Activated naive CD4-positive, alpha-beta T cell treated with anti-CD3 and anti-CD28 coated beads for 36 hours (primary cell): ENCODE results near the gene C1D. TPM values are rescaled to one million over a fixed set of nuclear protein-coding genes. Genes with fewer than 3 reads are reported as not detected.

Experiments used
- CTCF ChIA-PET: fragments of 350-600 bp; sonication (Branson Sonifier 250); formaldehyde crosslinking; loops from one replicate; lab custom pipeline; 2021; ENCODE audit warnings: antibody characterized with exemption; lab: Charles Lee
- DNase-seq: peaks from one replicate; pipeline ENCODE4 v3.0.0-alpha.2; 2020
- H3K27ac Mint-ChIP-seq: one replicate; pipeline ENCODE4 v1.8.0; 2021; ENCODE audit warnings: mild to moderate bottlenecking, mixed read lengths
- H3K27me3 Mint-ChIP-seq: one replicate; pipeline ENCODE4 v1.8.0; 2021; ENCODE audit warnings: low read depth, mixed read lengths
- H3K36me3 Mint-ChIP-seq: one replicate; pipeline ENCODE4 v1.8.0; 2021; ENCODE audit warnings: low read depth, mixed read lengths
- H3K4me1 Mint-ChIP-seq: one replicate; pipeline ENCODE4 v1.8.0; 2021; ENCODE audit warnings: low read depth, mixed read lengths
- H3K4me3 Mint-ChIP-seq: one replicate; pipeline ENCODE4 v1.8.0; 2021; ENCODE audit warnings: mild to moderate bottlenecking, moderate library complexity, mixed read lengths
- H3K9me3 Mint-ChIP-seq: one replicate; pipeline ENCODE4 v1.8.0; 2021; ENCODE audit warnings: mixed read lengths
- intact Hi-C: fragments of 100-400 bp; cut with micrococcal nuclease; formaldehyde crosslinking; loops from one replicate; pipeline ENCODE4 v1.15.1; 2023
- total RNA-seq, 2 experiments: library from RNA; stranded (reverse); gene quantifications; one replicate each; pipeline ENCODE4 v1.2.3, GENCODE V29; 2021

C1D gene, protein sequence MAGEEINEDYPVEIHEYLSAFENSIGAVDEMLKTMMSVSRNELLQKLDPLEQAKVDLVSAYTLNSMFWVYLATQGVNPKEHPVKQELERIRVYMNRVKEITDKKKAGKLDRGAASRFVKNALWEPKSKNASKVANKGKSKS
- 10 to 100 TPM; 19.0 to 21.4 TPM for total RNA-seq

DNA sequence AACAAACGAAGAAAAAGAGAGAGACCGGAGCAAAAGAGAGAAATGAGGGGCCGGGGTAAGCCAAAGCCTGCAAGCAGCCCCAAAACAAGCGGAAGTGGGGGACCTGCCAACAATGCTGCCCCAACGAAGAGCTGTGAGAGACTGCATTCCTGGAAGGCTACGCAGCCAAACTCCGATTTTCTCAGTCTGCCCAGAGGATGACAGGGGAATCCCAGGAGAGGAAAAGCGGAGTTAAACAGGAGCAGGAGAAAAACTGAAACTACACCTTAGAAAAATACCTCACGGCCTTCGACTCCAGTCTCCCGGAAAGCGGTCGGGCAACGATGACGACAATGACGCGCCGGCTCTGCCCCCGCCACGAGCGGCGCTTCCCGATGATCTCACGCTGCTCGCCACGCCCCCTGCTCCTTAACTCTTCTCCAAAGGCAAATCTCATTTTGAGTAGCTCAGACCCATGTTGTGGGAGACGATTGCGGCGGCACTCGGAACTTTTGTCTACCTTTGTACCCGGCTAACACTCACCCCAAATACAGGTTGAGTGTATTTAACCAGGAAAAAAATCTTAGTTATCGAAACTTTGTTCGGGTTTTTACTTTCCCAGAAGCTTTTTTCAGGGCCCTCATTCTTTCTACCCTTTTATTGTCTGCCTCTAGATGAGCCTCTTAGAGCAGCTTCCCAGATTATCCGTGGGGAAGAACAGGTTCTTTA, at the start of gene C1D:
Gene C1D (minus strand): TSS at position 325 of the 708 bp plus-strand sequence. CDS start 15,694 bp downstream, outside the sequence.
- Mint-ChIP-seq H3K27ac (peak within 1 kb of the TSS; percentile 93), H3K4me3 (peak within 1 kb of the TSS; percentile 89), H3K36me3 (peaks cover 1% of the 10 kb centered on the region), H3K27me3 (no peaks in the 10 kb centered on the region), H3K9me3 (no peaks in the 10 kb centered on the region), H3K4me1 (peaks cover 33% of the 10 kb centered on the region)
- intact Hi-C loops = loop anchor here (1.0 to 2.0 kb wide), 5 partner anchors 94 to 846 kb away; partner anchors contain the start of genes APLF, ETAA1, FBXO48 and PNO1
- CTCF ChIA-PET = interaction anchor here (0.9 kb wide), 1 partner anchor 90 kb away, joined by 3 read pairs; no protein-coding TSS in a partner anchor
- DNase-seq = peak; percentile 96

GRCh38 chr2:68110102-68110501, 47.3 kb upstream of the C1D start:
- DNase-seq = no peak
- intact Hi-C loops = no loop called here
- Mint-ChIP-seq H3K27ac (no peak overlapping the region), H3K9me3 (peaks cover 16% of the 10 kb centered on the region), H3K27me3 (no peaks in the 10 kb centered on the region), H3K4me1 (no peaks in the 10 kb centered on the region), H3K4me3 (no peak overlapping the region), H3K36me3 (peaks cover 6% of the 10 kb centered on the region)
- CTCF ChIA-PET = interaction anchor here (1.0 to 2.3 kb wide), 2 partner anchors 12 to 15 kb away, joined by 3 to 12 read pairs; no protein-coding TSS in a partner anchor

DNA sequence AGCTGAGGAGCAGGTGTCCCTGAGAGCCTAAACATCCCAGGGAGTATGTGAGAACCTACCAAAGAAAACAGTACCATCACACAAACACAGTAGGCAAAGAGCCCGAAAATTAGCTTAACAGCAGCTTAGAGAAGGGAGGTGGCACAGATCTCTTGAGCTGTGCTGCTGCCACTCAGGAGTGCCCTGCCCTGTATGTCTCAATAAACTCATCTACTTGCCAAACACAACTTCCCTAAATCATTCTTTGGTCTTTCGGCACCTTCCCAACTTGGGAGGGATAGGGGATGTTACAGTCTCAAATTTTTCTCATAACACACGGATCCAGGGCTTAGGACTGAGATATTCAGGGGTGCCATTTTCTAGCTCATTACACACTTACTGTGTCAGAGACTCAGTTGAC, 45.3 kb upstream of the C1D start:
- no peak overlapping the region for H3K4me3 Mint-ChIP-seq
- H3K27ac Mint-ChIP-seq = no peak overlapping the region
- intact Hi-C loops = no loop called here
- peaks cover 20% of the 10 kb centered on the region for H3K9me3 Mint-ChIP-seq
- CTCF ChIA-PET = interaction anchor here (0.9 kb wide), 1 partner anchor 8 kb away, joined by 3 read pairs; no protein-coding TSS in a partner anchor
- no peaks in the 10 kb centered on the region for H3K27me3 Mint-ChIP-seq
- DNase-seq = no peak
- no peaks in the 10 kb centered on the region for H3K4me1 Mint-ChIP-seq
- H3K36me3 Mint-ChIP-seq = peaks cover 6% of the 10 kb centered on the region

DNA sequence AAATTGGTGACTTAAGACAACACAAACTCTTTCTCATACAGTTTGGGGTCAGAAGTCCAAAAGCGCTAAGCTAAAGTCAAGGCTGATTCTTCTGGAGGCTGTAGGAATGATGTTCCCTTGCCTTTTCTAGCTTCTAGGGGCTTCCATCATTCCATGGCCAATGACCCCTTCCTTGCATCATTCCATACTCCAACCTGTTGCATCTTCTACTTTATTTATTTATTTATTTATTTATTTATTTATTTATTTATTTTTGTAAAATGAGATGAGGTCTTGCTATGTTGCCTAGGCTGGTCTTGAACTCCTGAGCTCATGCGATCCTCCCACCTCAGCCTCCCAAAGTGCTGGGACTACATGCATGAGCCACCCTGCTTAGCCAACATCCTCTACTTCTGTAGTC, 44.7 kb upstream of the C1D start:
- no peak for DNase-seq
- H3K27ac Mint-ChIP-seq = no peak overlapping the region
- H3K4me3 Mint-ChIP-seq = no peak overlapping the region
- intact Hi-C loops = no loop called here
- CTCF ChIA-PET = no interaction called here
- H3K27me3 Mint-ChIP-seq = no peaks in the 10 kb centered on the region
- H3K4me1 Mint-ChIP-seq = no peaks in the 10 kb centered on the region
- H3K36me3 Mint-ChIP-seq = peaks cover 6% of the 10 kb centered on the region
- H3K9me3 Mint-ChIP-seq = peaks cover 20% of the 10 kb centered on the region

DNA sequence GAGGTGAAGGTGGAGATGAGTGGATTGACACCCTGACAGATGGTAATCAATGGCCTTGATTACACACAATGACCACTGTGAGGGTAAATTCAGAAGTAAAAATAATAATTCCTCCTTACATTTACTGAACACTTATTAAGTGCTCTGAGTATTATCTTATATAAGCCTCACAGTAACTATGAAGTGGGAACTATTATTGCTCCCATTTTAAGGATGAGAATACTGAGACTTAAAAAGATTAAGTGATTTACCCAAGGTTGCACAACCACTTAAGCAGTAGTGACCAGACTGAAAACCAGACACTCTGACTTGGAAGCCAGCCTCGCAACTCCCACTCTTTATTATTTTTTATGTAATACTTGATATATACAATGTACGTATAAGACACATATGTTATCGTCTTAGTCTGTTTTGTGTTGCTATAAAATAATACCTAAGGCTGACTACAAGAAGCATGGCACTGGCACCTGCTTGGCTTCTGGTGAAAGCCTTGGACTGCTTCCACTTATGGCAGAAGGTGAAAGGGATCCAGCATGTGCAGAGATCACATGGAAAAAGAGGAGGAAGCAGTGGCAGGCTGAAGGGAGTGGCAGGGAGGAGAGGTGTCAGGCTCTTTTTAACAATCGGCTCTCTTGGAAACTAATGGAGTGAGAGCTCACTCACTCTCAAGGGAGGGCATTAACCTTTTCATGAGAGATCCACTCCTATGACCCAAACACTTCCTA, 41.5 kb upstream of the C1D start:
- H3K27me3 Mint-ChIP-seq = no peaks in the 10 kb centered on the region

DNA sequence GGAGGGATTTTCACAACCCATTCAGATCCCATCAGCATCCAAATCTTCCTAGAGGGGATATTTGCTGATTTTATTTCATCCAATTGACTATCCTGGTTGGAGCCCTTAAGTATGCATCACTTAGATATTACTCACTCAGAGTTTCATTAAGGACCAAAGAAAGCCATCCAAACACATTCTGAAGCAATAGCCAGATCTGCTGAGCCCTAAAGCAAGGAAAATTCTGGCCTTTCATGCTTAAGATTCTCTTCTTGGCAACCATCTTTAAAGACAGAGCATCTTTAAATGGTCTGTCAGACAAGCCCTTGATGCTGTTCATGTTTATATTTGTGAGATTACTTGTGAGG, 40.9 kb upstream of the C1D start:
- CTCF ChIA-PET = no interaction called here
- no peak for DNase-seq
- intact Hi-C loops = no loop called here
- Mint-ChIP-seq H3K4me1 (no peaks in the 10 kb centered on the region), H3K27ac (no peak overlapping the region), H3K36me3 (peaks cover 6% of the 10 kb centered on the region), H3K9me3 (peaks cover 20% of the 10 kb centered on the region), H3K4me3 (no peak overlapping the region), H3K27me3 (no peaks in the 10 kb centered on the region)

More for the DNA sequence above, 41.5 kb upstream of the C1D start:
- Mint-ChIP-seq H3K4me1 (no peaks in the 10 kb centered on the region), H3K4me3 (no peak overlapping the region), H3K36me3 (peaks cover 6% of the 10 kb centered on the region), H3K9me3 (peaks cover 20% of the 10 kb centered on the region), H3K27ac (no peak overlapping the region)
- intact Hi-C loops = no loop called here
- DNase-seq = no peak
- CTCF ChIA-PET = no interaction called here

DNA sequence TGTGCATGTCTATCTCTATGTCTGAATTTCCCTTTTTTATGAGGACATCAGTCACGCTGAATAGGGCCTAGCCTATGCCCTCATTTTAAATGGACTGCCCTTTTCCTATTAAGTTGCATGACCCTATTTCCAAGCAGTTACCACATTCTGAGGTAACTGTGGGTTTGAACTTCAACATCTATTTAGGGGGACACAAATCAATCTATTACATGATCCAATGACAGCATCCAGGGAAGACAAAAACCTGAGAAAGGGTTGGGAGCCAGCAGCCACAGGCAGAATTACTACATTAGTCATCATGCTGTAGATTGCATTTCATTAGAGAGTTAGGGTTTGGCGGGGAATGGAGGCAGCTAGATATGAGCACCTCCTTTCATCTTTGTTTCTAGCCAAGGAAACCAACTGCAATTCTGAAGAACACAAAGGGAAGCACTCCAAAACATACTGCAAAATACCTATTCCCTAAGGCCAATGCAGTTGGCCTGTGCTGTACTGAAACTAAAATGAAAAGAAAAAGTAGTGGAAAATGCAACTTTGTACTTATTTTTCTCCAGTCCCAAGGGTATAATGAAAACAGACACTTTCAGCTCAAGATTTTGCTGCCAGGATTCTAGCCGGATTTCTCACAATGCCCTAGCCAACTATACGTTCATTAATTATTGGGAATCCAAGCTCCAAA, 40.4 kb upstream of the C1D start:
- Mint-ChIP-seq H3K27me3 (no peaks in the 10 kb centered on the region), H3K4me3 (no peak overlapping the region), H3K9me3 (peaks cover 20% of the 10 kb centered on the region), H3K4me1 (no peaks in the 10 kb centered on the region), H3K36me3 (peaks cover 6% of the 10 kb centered on the region), H3K27ac (no peak overlapping the region)
- CTCF ChIA-PET = interaction anchor here (0.8 kb wide), 1 partner anchor 72 kb away, joined by 4 read pairs; no protein-coding TSS in a partner anchor
- no peak for DNase-seq
- intact Hi-C loops = no loop called here

GRCh38 chr2:68100189-68100588, 37.4 kb upstream of the C1D start:
- Mint-ChIP-seq H3K36me3 (no peaks in the 10 kb centered on the region), H3K4me1 (no peaks in the 10 kb centered on the region), H3K4me3 (no peak overlapping the region)

GRCh38 chr2:68099260-68099659, 36.5 kb upstream of the C1D start:
- Mint-ChIP-seq H3K36me3 (no peaks in the 10 kb centered on the region), H3K4me3 (no peak overlapping the region), H3K27me3 (no peaks in the 10 kb centered on the region), H3K9me3 (no peaks in the 10 kb centered on the region), H3K27ac (no peak overlapping the region), H3K4me1 (no peaks in the 10 kb centered on the region)
- intact Hi-C loops = no loop called here
- CTCF ChIA-PET = no interaction called here
- DNase-seq = no peak

More at GRCh38 chr2:68100189-68100588, 37.4 kb upstream of the C1D start:
- CTCF ChIA-PET = no interaction called here
- no peaks in the 10 kb centered on the region for H3K27me3 Mint-ChIP-seq
- no peak for DNase-seq
- peaks cover 5% of the 10 kb centered on the region for H3K9me3 Mint-ChIP-seq
- intact Hi-C loops = no loop called here
- no peak overlapping the region for H3K27ac Mint-ChIP-seq

GRCh38 chr2:68098291-68098797, 35.5 kb upstream of the C1D start:
- CTCF ChIA-PET = no interaction called here
- Mint-ChIP-seq H3K27ac (no peak overlapping the region), H3K27me3 (no peaks in the 10 kb centered on the region), H3K4me1 (no peaks in the 10 kb centered on the region), H3K9me3 (no peaks in the 10 kb centered on the region), H3K36me3 (no peaks in the 10 kb centered on the region), H3K4me3 (no peak overlapping the region)
- intact Hi-C loops = no loop called here
- DNase-seq = no peak

DNA sequence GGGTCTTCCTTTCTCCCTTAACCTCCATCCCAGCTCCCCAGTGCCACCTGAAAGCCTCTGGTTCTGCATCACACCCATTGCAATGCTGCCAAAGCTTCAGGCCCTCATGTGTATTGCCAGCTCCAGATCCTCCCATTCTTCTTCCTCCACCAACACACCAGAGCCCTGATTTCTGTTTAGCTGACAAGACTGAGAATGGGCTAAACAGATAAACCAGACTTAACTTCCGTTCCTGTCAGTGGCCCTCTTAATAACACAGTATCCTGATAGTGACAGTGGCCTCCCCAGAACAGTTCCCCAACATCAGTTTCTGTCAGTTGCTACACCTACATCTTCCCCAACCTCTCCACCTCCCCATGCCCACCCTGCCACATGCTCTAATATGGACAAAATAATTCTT, 31.3 kb upstream of the C1D start:
- Mint-ChIP-seq H3K27ac (no peak overlapping the region), H3K36me3 (no peaks in the 10 kb centered on the region), H3K4me3 (no peak overlapping the region), H3K27me3 (no peaks in the 10 kb centered on the region), H3K9me3 (no peaks in the 10 kb centered on the region), H3K4me1 (peaks cover 9% of the 10 kb centered on the region)
- intact Hi-C loops = no loop called here
- no peak for DNase-seq
- CTCF ChIA-PET = interaction anchor here (1.0 kb wide), 1 partner anchor 16 kb away, joined by 3 read pairs; no protein-coding TSS in a partner anchor

- Mint-ChIP-seq H3K4me3 (no peak overlapping the region), H3K4me1 (peaks cover 9% of the 10 kb centered on the region), H3K9me3 (no peaks in the 10 kb centered on the region), H3K36me3 (no peaks in the 10 kb centered on the region), H3K27me3 (no peaks in the 10 kb centered on the region), H3K27ac (no peak overlapping the region)
- CTCF ChIA-PET = interaction anchor here (0.7 kb wide), 1 partner anchor 27 kb away, joined by 3 read pairs; no protein-coding TSS in a partner anchor
- intact Hi-C loops = no loop called here
- no peak for DNase-seq
Measured at GRCh38 chr2:68093634-68094033, 30.8 kb upstream of the C1D start.
